HG03469 (cell line): ENCODE results near the gene ECI1.
"Not testable (repeated sequence)": the region's sequence is repeated elsewhere in the genome, so short reads cannot be mapped to it uniquely, and the experiment has no call there.

Source experiments
- ATAC-seq: cut with Tn5 transposase; IDR thresholded peaks from one replicate; pipeline ENCODE4 v1.9.1; 2021; ENCODE audit warnings: mild to moderate bottlenecking, moderate library complexity, moderate number of reproducible peaks; ENCODE audit not compliant: unreplicated experiment

The ECI1 gene

GRCh38 chr16:2257726-2258125, 6.3 kb upstream of the ECI1 start:
- ATAC-seq, result no peak

GRCh38 chr16:2256531-2257140, 5.2 kb upstream of the ECI1 start:
- ATAC-seq, result no peak

GRCh38 chr16:2253293-2253692, 1.9 kb upstream of the ECI1 start:
- no peak for ATAC-seq

- ATAC-seq, result no peak
Measured at GRCh38 chr16:2252806-2253148, 1.4 kb upstream of the ECI1 start.

- no peak for ATAC-seq
Measured at GRCh38 chr16:2250652-2251295, 613 bp downstream of the ECI1 start.

- ATAC-seq, result no peak
Measured at GRCh38 chr16:2246301-2246885, 5.0 kb downstream of the ECI1 start.

GRCh38 chr16:2244926-2245795, 6.2 kb downstream of the ECI1 start:
- ATAC-seq, result no peak

- ATAC-seq, result no peak
Measured at GRCh38 chr16:2244301-2244700, 7.1 kb downstream of the ECI1 start.

GRCh38 chr16:2243781-2244180, 7.6 kb downstream of the ECI1 start:
- ATAC-seq, result no peak

- no peak for ATAC-seq
Measured at GRCh38 chr16:2243031-2243528, 8.3 kb downstream of the ECI1 start.

GRCh38 chr16:2242598-2242997, 8.8 kb downstream of the ECI1 start:
- ATAC-seq, result no peak

- ATAC-seq, result not testable (repeated sequence)
Measured at GRCh38 chr16:2240331-2240730, 11.1 kb downstream of the ECI1 start.

- ATAC-seq, result no peak
Measured at GRCh38 chr16:2238838-2239675, 12.3 kb downstream of the ECI1 start.

- no peak for ATAC-seq
Measured at GRCh38 chr16:2238150-2238837, 13.1 kb downstream of the ECI1 start.

- no peak for ATAC-seq
Measured at GRCh38 chr16:2237493-2238149, 13.8 kb downstream of the ECI1 start.

GRCh38 chr16:2237102-2237482, 14.3 kb downstream of the ECI1 start:
- ATAC-seq, result no peak

GRCh38 chr16:2236337-2237101, 14.9 kb downstream of the ECI1 start, which contains the start of gene DNASE1L2:
Gene DNASE1L2, plus strand, starts transcription at chr16:2236444. Its CDS starts 373 bp downstream, at chr16:2236817.
- ATAC-seq, result no peak

- no peak for ATAC-seq
Measured at GRCh38 chr16:2235695-2236336, 15.6 kb downstream of the ECI1 start.
